Embryonic facial prominence (tissue), 1 donor: ENCODE results near the gene AP3S2.
"Not testable (repeated sequence)": the region's sequence is repeated elsewhere in the genome, so short reads cannot be mapped to it uniquely, and the experiment has no call there.

Source experiments
- DNase-seq: peaks from one replicate; pipeline ENCODE4 v3.0.0-alpha.2; 2016; ENCODE audit errors: extremely low spot score

AP3S2 gene

GRCh38 chr15:89799918-89800498 lies 93.8 kb downstream of the AP3S2 start:
- DNase-seq = no peak

- DNase-seq = no peak
Measured at GRCh38 chr15:89799011-89799911, 94.5 kb downstream of the AP3S2 start.

GRCh38 chr15:89797678-89798201 lies 96.1 kb downstream of the AP3S2 start:
- no peak for DNase-seq

GRCh38 chr15:89795996-89796395 lies 97.8 kb downstream of the AP3S2 start:
- no peak for DNase-seq

GRCh38 chr15:89794627-89795241 lies 99.1 kb downstream of the AP3S2 start:
- no peak for DNase-seq

GRCh38 chr15:89792106-89792805 lies 101.5 kb downstream of the AP3S2 start:
- DNase-seq = no peak

- no peak for DNase-seq
Measured at GRCh38 chr15:89790661-89791060, 103.1 kb downstream of the AP3S2 start.

- DNase-seq = no peak
Measured at GRCh38 chr15:89790206-89790605, 103.6 kb downstream of the AP3S2 start.

- not testable (repeated sequence) for DNase-seq
Measured at GRCh38 chr15:89788585-89788984, 105.2 kb downstream of the AP3S2 start.

GRCh38 chr15:89787944-89788343 lies 105.8 kb downstream of the AP3S2 start:
- no peak for DNase-seq

GRCh38 chr15:89785774-89786140 lies 108.0 kb downstream of the AP3S2 start:
- no peak for DNase-seq

- DNase-seq = no peak
Measured at GRCh38 chr15:89785064-89785773, 108.6 kb downstream of the AP3S2 start.

- DNase-seq = no peak
Measured at GRCh38 chr15:89784686-89784960, 109.2 kb downstream of the AP3S2 start.

- no peak for DNase-seq
Measured at GRCh38 chr15:89783861-89784685, 109.7 kb downstream of the AP3S2 start.

- DNase-seq = no peak
Measured at GRCh38 chr15:89783111-89783860, 110.5 kb downstream of the AP3S2 start.

GRCh38 chr15:89782619-89782950 lies 111.2 kb downstream of the AP3S2 start:
- DNase-seq = not testable (repeated sequence)

GRCh38 chr15:89781891-89782618 lies 111.7 kb downstream of the AP3S2 start:
- no peak for DNase-seq

GRCh38 chr15:89781055-89781454 lies 112.7 kb downstream of the AP3S2 start:
- DNase-seq = no peak

GRCh38 chr15:89780601-89781000 lies 113.2 kb downstream of the AP3S2 start:
- no peak for DNase-seq
